HG03442 (cell line): ENCODE data around the gene LKAAEAR1.

ENCODE experiments used
- ATAC-seq: cut with Tn5 transposase; IDR thresholded peaks from one replicate; pipeline ENCODE4 v1.9.1; 2021; ENCODE audit warnings: mild to moderate bottlenecking, moderate library complexity; ENCODE audit not compliant: unreplicated experiment

The LKAAEAR1 gene

DNA sequence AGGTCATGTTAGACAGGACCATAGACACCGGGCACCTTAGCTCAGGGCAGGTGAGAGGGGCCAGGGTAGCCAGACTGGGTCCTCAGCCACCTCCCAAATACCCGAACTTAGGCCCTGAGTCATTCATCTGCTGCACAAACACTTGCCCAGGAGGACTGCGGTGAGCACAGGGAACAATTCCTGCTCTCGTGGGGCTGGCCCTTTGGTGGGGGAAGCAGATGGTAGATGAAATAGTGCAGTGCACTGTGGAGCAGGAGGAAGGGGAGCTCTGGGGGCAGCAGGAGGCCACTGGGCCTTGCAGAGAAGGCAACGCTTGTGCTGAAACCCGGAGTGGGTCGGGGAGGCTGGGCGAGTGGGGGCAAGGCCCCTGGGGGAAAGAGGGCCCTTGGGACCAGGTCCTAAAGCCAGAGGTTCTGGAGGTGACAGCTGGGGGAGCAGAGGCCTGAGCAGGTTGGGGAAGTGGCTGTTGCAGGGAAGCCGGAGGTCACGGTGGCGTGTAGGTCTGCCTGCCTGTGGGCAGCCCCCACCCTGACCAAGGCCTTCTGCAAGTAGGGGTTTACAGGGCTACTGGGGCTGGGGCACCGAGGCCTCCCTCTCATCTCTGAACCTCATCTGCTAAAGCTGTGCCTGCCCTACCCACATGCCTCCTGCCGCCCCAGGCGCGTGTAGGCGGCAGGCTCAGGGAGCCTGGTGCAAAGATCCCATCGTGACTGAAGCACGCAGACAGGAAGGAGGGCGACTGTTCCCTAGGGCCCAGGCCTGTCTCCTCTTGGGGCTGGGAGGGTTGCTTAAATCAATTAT, 27.8 kb upstream of the LKAAEAR1 start:
- no peak for ATAC-seq

DNA sequence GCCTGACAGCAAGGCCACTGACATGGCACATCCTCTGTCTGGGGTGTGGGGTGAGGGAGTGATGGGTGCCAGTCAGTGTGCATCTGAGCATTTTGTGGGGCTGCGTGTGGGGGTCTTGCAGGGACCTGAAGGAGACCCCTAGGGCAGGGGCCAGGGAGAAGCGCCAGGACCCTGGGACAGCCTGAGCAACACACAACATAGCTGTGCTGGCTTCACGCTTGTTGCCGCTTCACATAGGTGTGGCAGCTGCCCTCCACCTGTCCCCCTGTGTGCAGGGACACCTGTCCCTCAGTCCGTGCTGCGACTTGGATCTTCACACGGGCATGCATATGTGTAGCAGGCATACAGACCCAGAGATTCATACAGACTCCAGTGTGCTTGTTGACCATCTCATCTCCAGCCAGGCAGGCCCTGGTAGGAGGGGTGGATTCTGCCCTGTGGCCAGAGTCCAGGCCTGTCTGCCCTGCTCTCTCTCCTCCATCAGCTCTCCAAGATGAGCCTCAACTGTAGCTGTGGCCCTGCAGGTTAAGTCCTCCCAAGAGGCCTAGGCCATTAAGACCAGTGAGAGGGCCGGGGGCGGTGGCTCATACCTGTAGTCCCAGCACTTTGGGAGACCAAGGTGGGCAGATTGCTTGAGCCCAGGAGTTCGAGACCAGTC, 26.3 kb upstream of the LKAAEAR1 start:
- ATAC-seq = no peak

GRCh38 chr20:64109831-64110391, 25.7 kb upstream of the LKAAEAR1 start:
- ATAC-seq = no peak

- no peak for ATAC-seq
Measured at GRCh38 chr20:64108731-64109681, 24.8 kb upstream of the LKAAEAR1 start.

DNA sequence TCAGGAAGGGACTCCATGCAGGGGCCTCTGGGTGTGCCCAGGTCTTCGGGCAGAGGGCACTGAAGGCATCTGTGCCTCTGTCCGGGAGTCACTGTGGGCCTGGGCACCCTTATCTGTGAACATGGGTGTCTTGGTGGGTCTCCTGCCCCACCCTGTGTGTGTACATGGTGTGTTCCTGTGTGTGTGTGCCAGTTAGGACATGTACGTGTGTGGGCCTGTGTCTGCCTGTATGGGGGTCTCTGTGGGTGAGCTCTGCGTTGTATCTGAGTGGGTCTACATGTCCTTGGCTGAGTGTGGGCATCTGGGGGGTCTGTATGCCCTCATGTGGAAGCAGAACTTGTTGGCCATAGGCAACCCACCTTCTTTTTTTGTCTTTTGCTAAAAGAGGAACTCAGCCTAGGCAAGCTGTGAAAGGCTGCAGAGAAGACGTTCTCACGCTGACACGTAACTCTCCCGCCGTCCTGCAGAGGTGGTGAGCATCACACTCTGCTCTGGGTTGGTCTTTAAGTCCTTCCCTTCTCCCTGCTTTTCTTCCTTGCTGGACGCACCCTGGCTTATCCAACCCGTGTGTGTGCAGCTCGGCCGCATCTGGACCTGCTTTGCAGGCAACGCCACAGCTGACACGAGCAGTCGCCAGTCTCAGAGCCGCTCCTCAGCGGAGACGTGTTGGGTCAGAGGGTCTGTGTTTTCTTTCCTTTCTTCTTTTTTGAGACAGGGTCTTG, 23.7 kb upstream of the LKAAEAR1 start:
- no peak for ATAC-seq

GRCh38 chr20:64106981-64107735, 23.0 kb upstream of the LKAAEAR1 start, which contains the start of gene NPBWR2:
Gene NPBWR2, minus strand, starts transcription at chr20:64107565. Its CDS starts 734 bp downstream, at chr20:64106831.
- ATAC-seq = no peak

- ATAC-seq = no peak
Measured at GRCh38 chr20:64106435-64106961, 22.3 kb upstream of the LKAAEAR1 start.

GRCh38 chr20:64105846-64106434, 21.7 kb upstream of the LKAAEAR1 start:
- ATAC-seq = no peak

- no peak for ATAC-seq
Measured at GRCh38 chr20:64104667-64105451, 20.7 kb upstream of the LKAAEAR1 start.

GRCh38 chr20:64103871-64104666, 19.9 kb upstream of the LKAAEAR1 start:
- no peak for ATAC-seq

DNA sequence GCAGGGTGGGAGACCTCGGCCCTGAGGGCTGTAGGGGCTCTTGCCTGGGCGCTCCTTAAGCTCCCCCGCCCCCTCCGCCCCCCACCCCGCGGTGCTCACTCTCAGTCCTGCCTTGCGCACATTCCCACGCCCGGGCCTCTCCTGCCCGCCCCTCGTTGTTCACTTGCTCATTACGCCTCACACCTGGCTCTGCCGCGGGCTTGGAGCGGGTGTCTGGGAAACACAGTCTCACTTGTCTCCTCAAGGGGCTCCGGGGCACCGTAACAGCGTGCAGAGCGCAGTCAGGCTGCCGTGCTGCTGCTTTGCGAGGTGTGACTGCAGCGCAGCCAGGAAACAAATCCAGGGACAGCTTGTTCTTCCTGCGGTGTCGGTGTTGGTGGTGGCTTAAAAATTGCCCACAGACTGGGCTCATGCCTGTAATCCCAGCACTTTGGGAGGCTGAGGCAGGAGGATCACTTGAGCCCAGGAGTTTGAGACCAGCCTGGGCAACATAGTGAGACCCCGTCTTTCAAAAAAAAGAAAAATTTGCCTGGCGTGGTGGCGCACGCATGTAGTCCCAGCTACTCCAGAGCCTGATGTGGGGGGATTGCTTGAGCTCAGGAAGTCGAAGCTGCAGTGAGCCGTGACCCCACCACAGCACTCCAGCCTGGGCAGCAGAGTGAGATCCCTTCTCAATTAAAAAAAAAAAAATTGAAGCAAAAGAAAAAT, 18.6 kb upstream of the LKAAEAR1 start:
- no peak for ATAC-seq

GRCh38 chr20:64101731-64102621, 17.8 kb upstream of the LKAAEAR1 start:
- no peak for ATAC-seq

GRCh38 chr20:64100946-64101688, 16.9 kb upstream of the LKAAEAR1 start:
- no peak for ATAC-seq

DNA sequence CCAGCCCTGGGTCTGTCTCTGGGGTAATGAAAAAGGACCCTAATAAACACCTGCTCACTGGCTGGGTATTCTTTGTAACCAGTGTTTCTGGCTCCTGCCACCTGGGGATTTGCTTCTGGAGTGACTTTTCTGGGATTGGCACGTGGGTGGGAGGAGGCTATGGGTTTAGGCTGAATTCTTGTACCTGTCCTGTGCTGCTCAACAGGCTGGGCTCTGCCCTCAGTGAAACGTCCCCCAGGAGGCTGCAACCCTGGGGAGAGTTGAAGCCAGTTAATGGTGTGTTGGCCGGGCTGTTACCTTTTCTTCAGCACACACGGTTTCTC, 16.3 kb upstream of the LKAAEAR1 start:
- ATAC-seq = no peak
